Amniotic epithelial cell (primary cell): Measurements from ENCODE around the gene ARL6IP4.

Source experiments
- DNase-seq: peaks from one replicate; pipeline ENCODE4 v3.0.0-alpha.2; 2010; ENCODE audit warnings: low read depth

Gene ARL6IP4

GRCh38 chr12:122980183-122981035, at the start of gene ARL6IP4:
Gene ARL6IP4, plus strand, starts transcription at chr12:122980681. Its CDS starts 459 bp downstream, at chr12:122981140.
- DNase-seq: peak; percentile 56

GRCh38 chr12:122932207-122932606, 48.3 kb upstream of the ARL6IP4 start:
- DNase-seq: no peak

GRCh38 chr12:122934722-122935121, 45.8 kb upstream of the ARL6IP4 start:
- DNase-seq: no peak

- DNase-seq: no peak
Measured at GRCh38 chr12:122935318-122935717, 45.2 kb upstream of the ARL6IP4 start.

- peak; percentile 72 for DNase-seq
Measured at GRCh38 chr12:122937622-122938091, 42.8 kb upstream of the ARL6IP4 start.

GRCh38 chr12:122939125-122939524, 41.4 kb upstream of the ARL6IP4 start:
- no peak for DNase-seq

GRCh38 chr12:122941351-122941750, 39.1 kb upstream of the ARL6IP4 start:
- DNase-seq: peak; percentile 35

- DNase-seq: no peak
Measured at GRCh38 chr12:122942637-122943036, 37.8 kb upstream of the ARL6IP4 start.

GRCh38 chr12:122943196-122943595, 37.3 kb upstream of the ARL6IP4 start:
- no peak for DNase-seq

GRCh38 chr12:122944605-122945592, 35.6 kb upstream of the ARL6IP4 start:
- no peak for DNase-seq

GRCh38 chr12:122946690-122947341, 33.7 kb upstream of the ARL6IP4 start:
- DNase-seq: peak; percentile 98

- no peak for DNase-seq
Measured at GRCh38 chr12:122947352-122947792, 33.1 kb upstream of the ARL6IP4 start.

- DNase-seq: no peak
Measured at GRCh38 chr12:122948605-122949004, 31.9 kb upstream of the ARL6IP4 start.

GRCh38 chr12:122949405-122949804, 31.1 kb upstream of the ARL6IP4 start:
- DNase-seq: no peak

- no peak for DNase-seq
Measured at GRCh38 chr12:122949816-122950675, 30.4 kb upstream of the ARL6IP4 start.

- peak; percentile 39 for DNase-seq
Measured at GRCh38 chr12:122951406-122951805, 29.1 kb upstream of the ARL6IP4 start.

GRCh38 chr12:122951979-122952892, 28.2 kb upstream of the ARL6IP4 start:
- peak; percentile 53 for DNase-seq

- peak; percentile 43 for DNase-seq
Measured at GRCh38 chr12:122955156-122955555, 25.3 kb upstream of the ARL6IP4 start.

- no peak for DNase-seq
Measured at GRCh38 chr12:122956035-122956434, 24.4 kb upstream of the ARL6IP4 start.
